Head of caudate nucleus (tissue), 42 donors: ENCODE measurements around the gene WDR1.

Experiments used
- DNase-seq, 42 donors: peaks; one replicate each; pipeline versions ENCODE4 v3.0.0 to v3.0.0-alpha.2; 2020 to 2021; ENCODE audit warnings: mixed read lengths in 7 of 42
- intact Hi-C: fragments of 100-400 bp; cut with DNase I; formaldehyde crosslinking; loops from one replicate; pipeline ENCODE4 v1.15.0; 2022

The WDR1 gene

GRCh38 chr4:10082459-10083272, 33.9 kb downstream of the WDR1 start:
- intact Hi-C loops: no loop called here
- peak in 18 of 42 donors; percentile 1 to 42 (median 10) for DNase-seq

DNA sequence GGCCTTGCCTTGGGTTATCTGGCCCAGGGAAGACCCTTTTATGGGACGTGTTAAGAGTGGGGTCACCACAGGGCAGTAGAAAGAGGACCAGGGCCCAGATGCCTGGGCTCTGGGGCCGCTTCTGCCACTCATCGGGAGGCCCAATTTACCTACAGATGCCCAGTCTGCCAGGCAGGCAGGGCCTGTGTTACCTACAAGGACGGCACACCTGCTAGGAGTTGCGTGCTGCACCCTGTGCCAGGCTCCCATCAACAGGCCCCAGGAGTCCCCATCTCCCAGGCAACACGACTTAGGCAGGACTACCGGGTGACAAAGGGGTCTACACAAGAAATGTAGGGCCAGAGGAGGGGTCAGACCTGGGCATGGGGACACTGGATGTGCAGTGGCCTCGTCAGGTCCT, 34.6 kb downstream of the WDR1 start:
- DNase-seq: peak in 15 of 42 donors; percentile 3 to 36 (median 10)
- intact Hi-C loops: no loop called here

GRCh38 chr4:10081218-10081606, 35.4 kb downstream of the WDR1 start:
- intact Hi-C loops: no loop called here
- peak in 11 of 42 donors; percentile 2 to 19 (median 10) for DNase-seq

DNA sequence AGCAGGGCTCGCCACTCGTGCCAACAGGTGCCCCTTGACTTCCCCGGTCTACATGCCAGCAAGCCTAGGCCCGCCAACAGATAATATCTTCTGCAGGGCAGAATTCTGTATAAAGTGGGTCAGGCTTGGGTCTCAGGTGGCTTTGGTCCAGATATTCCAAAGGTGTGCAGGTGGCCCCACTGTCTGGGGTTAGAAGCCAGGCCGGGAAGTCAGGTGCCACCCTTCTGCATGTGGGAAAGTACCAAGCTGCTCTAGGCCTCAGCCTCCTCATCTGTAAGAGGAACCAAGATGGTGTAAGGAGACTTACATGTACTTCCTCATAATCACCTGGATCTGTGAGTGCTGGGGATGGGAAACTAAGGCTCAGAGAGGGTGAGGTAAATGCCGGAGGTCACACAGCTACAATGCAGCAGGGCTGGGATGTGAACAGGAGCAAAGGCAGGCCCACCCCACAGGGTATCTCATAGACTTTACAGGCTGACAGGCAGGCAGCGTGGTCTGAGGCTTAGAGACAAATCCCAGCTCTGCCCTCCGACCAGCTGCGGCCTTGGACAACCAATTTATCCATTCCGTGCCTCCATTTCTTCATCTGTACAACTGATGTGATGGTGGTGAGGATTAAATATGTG, 35.9 kb downstream of the WDR1 start:
- DNase-seq: peak in 12 of 42 donors; percentile 3 to 26 (median 12)
- intact Hi-C loops: no loop called here

DNA sequence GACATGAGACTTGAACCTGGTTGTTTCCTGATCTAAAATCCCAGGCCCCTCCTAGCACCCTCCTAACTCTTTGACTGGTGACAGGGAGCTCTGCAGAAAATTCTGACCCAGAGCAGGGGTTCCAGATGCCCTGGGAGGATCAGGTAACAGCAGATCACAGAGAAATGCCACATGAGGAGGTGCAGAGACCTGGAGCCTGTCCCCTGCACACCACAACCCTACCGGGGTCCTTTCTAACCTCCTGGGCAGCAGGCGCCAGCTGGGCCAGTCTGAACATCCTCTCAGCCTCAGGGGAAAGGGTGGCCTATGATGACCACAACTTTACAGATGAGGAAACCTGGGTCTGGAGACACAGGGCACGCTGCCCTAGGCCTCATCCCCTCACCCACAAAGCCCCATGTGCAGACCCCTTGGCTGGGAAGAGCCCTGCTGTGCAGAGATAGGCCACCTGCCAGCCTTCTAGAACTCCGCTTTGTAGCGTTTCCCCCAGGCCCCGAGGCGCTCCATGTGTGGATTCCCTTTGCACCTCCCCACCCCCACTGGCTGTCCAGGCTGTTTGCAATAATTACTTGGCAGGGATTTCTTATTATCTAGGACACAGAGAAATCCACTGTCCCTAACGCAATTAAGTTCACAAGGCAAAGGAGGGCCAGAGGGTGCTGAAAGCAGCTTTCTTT, 36.5 kb downstream of the WDR1 start:
- peak in 21 of 42 donors; percentile 2 to 65 (median 26) for DNase-seq
- intact Hi-C loops: no loop called here

DNA sequence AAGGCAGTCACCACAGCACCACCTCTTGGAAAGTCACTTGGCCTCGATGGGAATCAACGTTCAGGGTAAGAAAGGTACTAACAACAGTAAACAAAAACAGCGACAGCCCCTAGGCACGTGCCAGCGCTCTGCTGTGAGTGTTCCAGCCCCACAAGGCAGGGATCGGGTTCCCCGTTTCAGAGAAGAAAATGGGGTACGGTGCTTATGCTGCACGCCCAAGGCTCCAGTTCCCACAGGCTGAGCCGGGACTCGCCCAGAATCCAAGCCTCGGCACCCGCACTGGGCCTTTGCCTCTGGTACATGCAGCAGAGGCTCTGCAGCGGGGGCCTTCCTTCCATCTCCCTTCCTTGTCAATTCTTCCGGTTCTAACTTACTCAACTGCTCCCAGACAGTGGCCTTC, 37.3 kb downstream of the WDR1 start:
- intact Hi-C loops: no loop called here
- DNase-seq: peak in 12 of 42 donors; percentile 2 to 42 (median 12)

DNA sequence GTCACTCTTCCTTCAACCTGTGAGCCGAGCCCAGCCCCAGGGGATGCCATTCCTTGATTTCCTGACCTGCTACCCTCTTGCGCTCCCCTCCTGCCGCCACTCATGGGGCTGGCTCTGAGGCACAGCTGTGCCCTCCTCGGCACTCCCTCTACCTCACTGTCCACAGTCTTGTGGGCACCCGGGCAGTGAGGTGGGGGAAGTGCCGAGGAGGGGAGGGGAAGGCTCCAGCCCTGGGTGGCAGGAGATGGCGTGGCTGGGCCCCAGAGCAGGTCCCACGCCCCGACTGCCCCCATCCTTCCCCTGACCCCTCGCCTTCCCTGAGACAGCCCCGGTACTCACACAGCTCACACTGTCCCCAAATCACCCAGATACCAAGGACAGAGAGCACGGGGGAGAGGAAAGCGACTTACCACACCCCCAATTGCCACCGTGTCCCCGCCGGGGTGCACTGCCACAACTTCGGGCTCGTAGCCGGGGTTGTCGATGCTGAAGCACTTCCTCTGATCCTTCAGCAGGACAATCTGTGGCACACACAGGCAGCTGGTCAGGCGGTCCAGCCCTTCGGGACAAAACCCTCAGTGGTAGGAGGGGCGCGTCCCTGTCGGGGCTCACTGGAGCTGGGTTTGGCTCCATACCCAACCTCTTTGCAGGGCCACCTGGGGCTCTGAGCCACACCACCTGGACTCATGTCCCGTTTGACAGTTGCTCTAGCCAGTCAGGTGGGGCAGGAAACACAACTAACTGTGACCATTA, 37.9 kb downstream of the WDR1 start:
- peak in 12 of 42 donors; percentile 1 to 38 (median 10) for DNase-seq
- intact Hi-C loops: no loop called here

- peak in 12 of 42 donors; percentile 3 to 42 (median 12) for DNase-seq
- intact Hi-C loops: no loop called here
These were observed 38.9 kb downstream of the WDR1 start for GRCh38 chr4:10077483-10078335.

GRCh38 chr4:10077076-10077475, 39.5 kb downstream of the WDR1 start:
- intact Hi-C loops: no loop called here
- peak in 7 of 42 donors; percentile 1 to 36 (median 18) for DNase-seq

GRCh38 chr4:10075953-10076391, 40.6 kb downstream of the WDR1 start:
- intact Hi-C loops: no loop called here
- peak in 10 of 42 donors; percentile 9 to 43 (median 22) for DNase-seq

- intact Hi-C loops: no loop called here
- DNase-seq: peak in 8 of 42 donors; percentile 2 to 35 (median 13)
These were observed 41.3 kb downstream of the WDR1 start for GRCh38 chr4:10075158-10075863.

DNA sequence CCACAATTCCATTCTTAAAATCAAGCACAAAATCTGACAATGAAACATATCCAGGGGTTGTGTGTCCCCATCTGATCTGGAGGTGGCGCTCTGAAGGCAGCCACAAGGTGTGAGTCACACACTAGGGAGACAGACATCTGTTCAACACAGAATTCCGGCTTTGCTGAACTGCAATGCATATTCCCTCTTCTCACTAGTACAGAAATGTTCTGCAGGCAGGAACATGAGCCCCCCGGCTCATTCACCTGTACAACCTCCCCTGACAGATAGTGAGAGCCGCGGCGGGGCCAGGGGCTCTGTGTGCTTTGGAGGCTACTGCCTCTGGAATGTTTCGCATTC, 41.9 kb downstream of the WDR1 start:
- intact Hi-C loops: no loop called here
- DNase-seq: peak in 30 of 42 donors; percentile 13 to 76 (median 48)

DNA sequence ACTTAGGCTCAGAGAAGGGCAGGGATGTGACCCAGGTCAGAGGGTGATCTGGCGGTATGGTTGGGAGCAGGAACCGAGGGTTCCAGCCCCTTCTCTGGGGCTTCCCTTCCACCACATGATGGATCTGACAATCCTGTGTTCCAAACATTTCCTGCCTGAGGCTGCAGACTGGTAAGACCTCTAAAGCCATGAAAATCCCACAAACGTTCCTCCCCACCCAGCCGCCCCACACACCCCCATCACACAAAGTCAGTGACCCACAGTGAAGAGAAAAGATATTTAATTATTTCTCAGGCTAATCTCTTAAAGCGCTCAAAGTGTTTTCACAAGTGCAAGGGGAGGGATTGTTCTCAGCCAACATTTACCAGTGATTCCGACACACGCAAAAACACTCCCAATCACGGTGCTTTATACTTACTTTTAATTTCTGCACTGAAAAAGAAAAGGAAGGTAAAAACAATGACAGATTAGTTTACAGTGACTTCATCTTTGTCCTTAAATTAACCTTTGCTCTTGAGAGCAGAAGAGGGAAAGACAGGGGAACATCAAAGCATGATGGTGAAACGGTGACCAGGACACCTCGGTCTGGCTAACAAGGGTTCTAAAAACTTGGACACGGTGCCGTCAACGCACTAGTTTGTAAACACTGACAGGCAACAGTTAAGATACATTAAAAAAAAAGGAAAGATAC, 42.4 kb downstream of the WDR1 start:
- intact Hi-C loops: no loop called here
- DNase-seq: peak in 3 of 42 donors; percentile 1 to 21 (median 13)

- intact Hi-C loops: no loop called here
- peak in 3 of 42 donors; percentile 19 to 26 (median 19) for DNase-seq
These were observed 44.1 kb downstream of the WDR1 start for GRCh38 chr4:10072420-10073017.

GRCh38 chr4:10069075-10069642, 47.4 kb downstream of the WDR1 start:
- intact Hi-C loops: loop anchor here (10.0 kb wide), 1 partner anchor 164 kb away; no protein-coding TSS in a partner anchor
- DNase-seq: peak in 1 of 42 donors; percentile 7
